ENCODE measurements around the gene LPCAT2.

LPCAT2 gene

DNA sequence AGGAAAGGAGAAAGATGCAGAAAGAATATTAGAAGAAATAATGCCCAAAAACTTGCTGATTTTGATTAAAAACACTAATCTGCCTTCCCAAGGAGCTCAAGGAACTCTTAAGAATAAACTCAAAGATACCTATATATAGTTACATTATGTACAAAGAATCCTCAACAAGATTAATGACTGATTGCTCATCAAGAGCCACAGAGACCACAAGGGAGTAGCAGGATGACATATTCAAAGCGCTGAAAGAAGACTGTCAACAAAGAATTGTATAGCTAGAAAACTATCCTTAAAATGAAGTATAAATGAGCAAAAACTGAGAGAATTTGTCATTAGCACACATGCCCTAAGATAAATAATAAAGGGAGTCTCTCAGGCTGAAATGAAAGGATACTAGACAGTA is 6.2 kb downstream of the LPCAT2 start:
- CTCF ChIA-PET, result interaction anchor here (1.9 kb wide), 1 partner anchor 14 kb away, joined by 4 read pairs; no protein-coding TSS in a partner anchor
- no peak for DNase-seq (ENCODE audit: extremely low spot score)
- TF ChIP-seq SUZ12 (IDR thresholded peaks at IDR 0.05) (no peak), CTBP1 (IDR thresholded peaks at IDR 0.05; ENCODE audit: borderline replicate concordance) (no peak), LEF1 (IDR thresholded peaks at IDR 0.05; ENCODE audit: borderline replicate concordance) (no peak), HDGF (IDR thresholded peaks at IDR 0.05; ENCODE audit: borderline replicate concordance) (no peak), SP1 (IDR thresholded peaks at IDR 0.05) (no peak), TARDBP (IDR thresholded peaks at IDR 0.05) (no peak), FOXM1 (IDR thresholded peaks at IDR 0.05; ENCODE audit: borderline replicate concordance) (no peak), ARNT (IDR thresholded peaks at IDR 0.05) (no peak), ELF4 (IDR thresholded peaks at IDR 0.05) (no peak), ZNF384 (IDR thresholded peaks at IDR 0.05) (no peak), BHLHE40 (IDR thresholded peaks at IDR 0.05; ENCODE audit: borderline replicate concordance) (no peak), NFRKB (IDR thresholded peaks at IDR 0.05) (no peak)
- TF ChIP-seq, protein P1, sequence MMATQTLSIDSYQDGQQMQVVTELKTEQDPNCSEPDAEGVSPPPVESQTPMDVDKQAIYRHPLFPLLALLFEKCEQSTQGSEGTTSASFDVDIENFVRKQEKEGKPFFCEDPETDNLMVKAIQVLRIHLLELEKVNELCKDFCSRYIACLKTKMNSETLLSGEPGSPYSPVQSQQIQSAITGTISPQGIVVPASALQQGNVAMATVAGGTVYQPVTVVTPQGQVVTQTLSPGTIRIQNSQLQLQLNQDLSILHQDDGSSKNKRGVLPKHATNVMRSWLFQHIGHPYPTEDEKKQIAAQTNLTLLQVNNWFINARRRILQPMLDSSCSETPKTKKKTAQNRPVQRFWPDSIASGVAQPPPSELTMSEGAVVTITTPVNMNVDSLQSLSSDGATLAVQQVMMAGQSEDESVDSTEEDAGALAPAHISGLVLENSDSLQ (IDR thresholded peaks at IDR 0.05), result no peak
- POLR2A ChIA-PET, result no interaction called here

DNA sequence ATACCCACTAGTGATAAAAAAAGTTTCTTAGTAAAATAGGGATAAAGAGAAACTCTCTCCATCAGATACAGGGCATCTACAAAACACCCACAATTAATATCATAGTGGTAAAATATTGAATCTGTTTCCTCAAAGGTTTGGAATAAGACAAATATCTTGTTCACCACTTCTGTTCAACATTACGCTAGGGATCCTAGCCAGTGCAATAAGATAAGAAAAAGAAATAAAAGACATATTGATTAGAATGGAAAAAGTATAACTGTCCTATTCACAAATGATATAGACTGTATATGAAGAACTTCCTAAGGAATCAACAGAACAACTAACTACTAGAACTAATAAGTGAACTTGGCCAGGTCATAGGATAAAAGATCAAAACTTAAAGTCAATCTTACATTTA is 12.9 kb downstream of the LPCAT2 start:
- TF ChIP-seq FOXA1 (IDR thresholded peaks at IDR 0.05), result no peak
- TF ChIP-seq ARNT (IDR thresholded peaks at IDR 0.05), result no peak
- TF ChIP-seq SUZ12 (IDR thresholded peaks at IDR 0.05), result no peak
- TF ChIP-seq, protein P1 (IDR thresholded peaks at IDR 0.05), result no peak
- TF ChIP-seq CTBP1 (IDR thresholded peaks at IDR 0.05; ENCODE audit: borderline replicate concordance), result no peak
- TF ChIP-seq ELF4 (IDR thresholded peaks at IDR 0.05), result no peak
- TF ChIP-seq SP1 (IDR thresholded peaks at IDR 0.05), result no peak
- no peak for TF ChIP-seq FOXK2 (IDR thresholded peaks at IDR 0.05)
- no peak for TF ChIP-seq HDGF (IDR thresholded peaks at IDR 0.05; ENCODE audit: borderline replicate concordance)
- CTCF ChIA-PET, result no interaction called here
- no peak for DNase-seq (ENCODE audit: extremely low spot score)
- POLR2A ChIA-PET, result no interaction called here

DNA sequence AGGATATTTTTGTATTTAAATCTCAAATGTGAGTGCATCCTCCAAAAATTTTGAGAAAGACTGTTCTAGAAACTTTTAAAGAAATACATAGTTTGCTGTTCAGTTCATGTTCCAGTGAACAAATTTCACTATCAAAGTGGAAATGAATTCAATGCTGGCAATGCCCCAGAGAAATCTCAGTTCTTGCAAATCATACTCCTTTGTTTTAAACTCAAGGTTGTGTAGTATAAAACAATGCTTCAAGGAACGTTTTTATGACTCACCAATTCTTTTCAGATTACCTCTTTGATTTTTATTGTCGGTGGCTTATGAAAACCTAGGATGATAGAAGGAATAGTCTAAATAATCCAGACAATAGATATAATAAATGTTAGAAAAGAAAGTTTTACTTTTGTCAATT is 17.6 kb downstream of the LPCAT2 start:
- ChIA-PET POLR2A (no interaction called here), CTCF (no interaction called here)
- TF ChIP-seq NFRKB (IDR thresholded peaks at IDR 0.05), result no peak
- TF ChIP-seq FOXM1 (IDR thresholded peaks at IDR 0.05; ENCODE audit: borderline replicate concordance), result no peak
- TF ChIP-seq BHLHE40 (IDR thresholded peaks at IDR 0.05; ENCODE audit: borderline replicate concordance), result no peak
- TF ChIP-seq ELF4 (IDR thresholded peaks at IDR 0.05), result no peak
- TF ChIP-seq ARNT (IDR thresholded peaks at IDR 0.05), result no peak
- DNase-seq (ENCODE audit: extremely low spot score), result no peak

DNA sequence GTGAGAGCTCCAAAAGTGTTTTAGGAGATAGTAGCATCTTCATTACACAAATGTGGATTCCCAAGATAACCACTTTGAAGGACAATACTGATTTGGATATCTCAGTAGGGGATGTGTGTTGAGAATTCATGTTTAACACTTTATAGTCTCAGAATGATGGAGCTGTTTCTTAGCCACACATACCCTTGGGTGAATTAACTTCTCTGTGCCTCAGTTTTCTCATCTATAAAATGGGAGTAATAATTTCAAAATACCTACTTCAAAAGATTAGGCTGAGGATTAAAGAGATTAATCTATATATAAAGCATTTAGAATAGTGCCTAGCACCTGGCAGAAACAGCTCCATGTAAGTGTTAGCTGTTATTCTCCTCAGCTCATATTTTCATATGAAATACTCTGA is 19.0 kb downstream of the LPCAT2 start:
- TF ChIP-seq FOXA1 (IDR thresholded peaks at IDR 0.05), result no peak
- no peak for TF ChIP-seq ZNF384 (IDR thresholded peaks at IDR 0.05)
- TF ChIP-seq L3MBTL2 (conservative IDR thresholded peaks at IDR 0.05), result no peak
- TF ChIP-seq FOXM1 (IDR thresholded peaks at IDR 0.05; ENCODE audit: borderline replicate concordance), result no peak
- TF ChIP-seq, protein P1 (IDR thresholded peaks at IDR 0.05), result no peak
- no peak for TF ChIP-seq FOXK2 (IDR thresholded peaks at IDR 0.05)
- no peak for TF ChIP-seq CTBP1 (IDR thresholded peaks at IDR 0.05; ENCODE audit: borderline replicate concordance)
- TF ChIP-seq LEF1 (IDR thresholded peaks at IDR 0.05; ENCODE audit: borderline replicate concordance), result no peak
- TF ChIP-seq ARNT (IDR thresholded peaks at IDR 0.05), result no peak
- no peak for TF ChIP-seq SP1 (IDR thresholded peaks at IDR 0.05)
- no peak for TF ChIP-seq SUZ12 (IDR thresholded peaks at IDR 0.05)
- no peak for TF ChIP-seq TARDBP (IDR thresholded peaks at IDR 0.05)
- TF ChIP-seq BHLHE40 (IDR thresholded peaks at IDR 0.05; ENCODE audit: borderline replicate concordance), result no peak
- TF ChIP-seq ELF4 (IDR thresholded peaks at IDR 0.05), result no peak
- no peak for TF ChIP-seq HDGF (IDR thresholded peaks at IDR 0.05; ENCODE audit: borderline replicate concordance)
- no peak for TF ChIP-seq NFRKB (IDR thresholded peaks at IDR 0.05)
- ChIA-PET CTCF (interaction anchor here (0.6 kb wide), 1 partner anchor 26 kb away, joined by 3 read pairs; no protein-coding TSS in a partner anchor), POLR2A (no interaction called here)
- DNase-seq (ENCODE audit: extremely low spot score), result no peak

DNA sequence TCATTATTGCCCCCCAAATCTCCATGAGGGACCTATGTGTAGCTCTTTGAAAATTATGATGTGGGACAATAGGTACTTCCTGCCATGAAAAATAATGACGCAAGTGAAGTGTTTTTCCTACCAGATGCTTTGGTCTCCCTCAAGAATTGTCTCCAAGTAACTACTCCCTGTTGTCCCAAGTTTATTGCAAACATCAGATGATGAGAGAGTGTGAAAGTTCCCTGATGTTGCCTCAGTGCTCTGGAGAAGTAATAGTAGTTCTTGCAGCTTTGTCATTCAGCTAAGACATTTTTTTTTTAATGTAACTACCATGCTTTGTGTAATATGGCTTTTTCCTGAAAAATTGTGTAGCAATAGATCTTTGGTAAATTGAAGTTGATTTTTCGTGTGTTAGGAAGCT is 20.1 kb downstream of the LPCAT2 start:
- ChIA-PET POLR2A (no interaction called here), CTCF (interaction anchor here (1.0 kb wide), 1 partner anchor 64 kb away, joined by 4 read pairs; no protein-coding TSS in a partner anchor)
- DNase-seq (ENCODE audit: extremely low spot score), result no peak
- no peak for TF ChIP-seq LEF1 (IDR thresholded peaks at IDR 0.05; ENCODE audit: borderline replicate concordance)
- no peak for TF ChIP-seq ELF4 (IDR thresholded peaks at IDR 0.05)
- TF ChIP-seq FOXK2 (IDR thresholded peaks at IDR 0.05), result no peak
- no peak for TF ChIP-seq SUZ12 (IDR thresholded peaks at IDR 0.05)
- TF ChIP-seq NFRKB (IDR thresholded peaks at IDR 0.05), result no peak
- TF ChIP-seq FOXA1 (IDR thresholded peaks at IDR 0.05), result no peak
- TF ChIP-seq HDGF (IDR thresholded peaks at IDR 0.05; ENCODE audit: borderline replicate concordance), result no peak
- no peak for TF ChIP-seq SP1 (IDR thresholded peaks at IDR 0.05)
- no peak for TF ChIP-seq BHLHE40 (IDR thresholded peaks at IDR 0.05; ENCODE audit: borderline replicate concordance)
- TF ChIP-seq TARDBP (IDR thresholded peaks at IDR 0.05), result no peak
- TF ChIP-seq CTBP1 (IDR thresholded peaks at IDR 0.05; ENCODE audit: borderline replicate concordance), result no peak

- TF ChIP-seq BHLHE40 (IDR thresholded peaks at IDR 0.05; ENCODE audit: borderline replicate concordance) (no peak), SUZ12 (IDR thresholded peaks at IDR 0.05) (no peak), FOXA1 (IDR thresholded peaks at IDR 0.05) (no peak), L3MBTL2 (conservative IDR thresholded peaks at IDR 0.05) (no peak), FOXK2 (IDR thresholded peaks at IDR 0.05) (no peak), CTBP1 (IDR thresholded peaks at IDR 0.05; ENCODE audit: borderline replicate concordance) (no peak), ELF4 (IDR thresholded peaks at IDR 0.05) (no peak), SP1 (IDR thresholded peaks at IDR 0.05) (no peak), HDGF (IDR thresholded peaks at IDR 0.05; ENCODE audit: borderline replicate concordance) (no peak), LEF1 (IDR thresholded peaks at IDR 0.05; ENCODE audit: borderline replicate concordance) (no peak), TARDBP (IDR thresholded peaks at IDR 0.05) (no peak), ZNF384 (IDR thresholded peaks at IDR 0.05) (no peak), ARNT (IDR thresholded peaks at IDR 0.05) (no peak), NFRKB (IDR thresholded peaks at IDR 0.05) (no peak), FOXM1 (IDR thresholded peaks at IDR 0.05; ENCODE audit: borderline replicate concordance) (no peak)
- TF ChIP-seq, protein P1 (IDR thresholded peaks at IDR 0.05), result no peak
- CTCF ChIA-PET, result no interaction called here
- no peak for DNase-seq (ENCODE audit: extremely low spot score)
- POLR2A ChIA-PET, result no interaction called here
Observed at GRCh38 chr16:55530316-55530856, 21.5 kb downstream of the LPCAT2 start.
